ENCODE data around the gene CACNA1C.

CACNA1C gene

GRCh38 chr12:2696136-2696535 is 643.3 kb downstream of the CACNA1C start:
- no peak for DNase-seq (ENCODE audit: low spot score)
- in situ Hi-C loops (cut with MboI; ENCODE audit: low sequenced_read_pairs, unreplicated experiment): no loop called here
- TF ChIP-seq CTCF (IDR thresholded peaks at IDR 0.05; ENCODE audit: borderline replicate concordance, control extremely low read depth, extremely low read depth, insufficient read depth, missing control alignments): no peak

GRCh38 chr12:2697057-2697800 is 644.4 kb downstream of the CACNA1C start:
- DNase-seq (ENCODE audit: low spot score): no peak
- no peak for TF ChIP-seq CTCF (IDR thresholded peaks at IDR 0.05; ENCODE audit: borderline replicate concordance, control extremely low read depth, extremely low read depth, insufficient read depth, missing control alignments)
- in situ Hi-C loops (cut with MboI; ENCODE audit: low sequenced_read_pairs, unreplicated experiment): no loop called here

- DNase-seq (ENCODE audit: low spot score): no peak
- no peak for TF ChIP-seq CTCF (IDR thresholded peaks at IDR 0.05; ENCODE audit: borderline replicate concordance, control extremely low read depth, extremely low read depth, insufficient read depth, missing control alignments)
- in situ Hi-C loops (cut with MboI; ENCODE audit: low sequenced_read_pairs, unreplicated experiment): no loop called here
Observed at GRCh38 chr12:2698566-2698965, 645.8 kb downstream of the CACNA1C start.

GRCh38 chr12:2710701-2711100 is 657.9 kb downstream of the CACNA1C start:
- in situ Hi-C loops (cut with MboI; ENCODE audit: low sequenced_read_pairs, unreplicated experiment): no loop called here
- no peak for TF ChIP-seq CTCF (IDR thresholded peaks at IDR 0.05; ENCODE audit: borderline replicate concordance, control extremely low read depth, extremely low read depth, insufficient read depth, missing control alignments)
- DNase-seq (ENCODE audit: low spot score): no peak

GRCh38 chr12:2719392-2719791 is 666.6 kb downstream of the CACNA1C start:
- no peak for TF ChIP-seq CTCF (IDR thresholded peaks at IDR 0.05; ENCODE audit: borderline replicate concordance, control extremely low read depth, extremely low read depth, insufficient read depth, missing control alignments)
- no peak for DNase-seq (ENCODE audit: low spot score)
- in situ Hi-C loops (cut with MboI; ENCODE audit: low sequenced_read_pairs, unreplicated experiment): no loop called here

- in situ Hi-C loops (cut with MboI; ENCODE audit: low sequenced_read_pairs, unreplicated experiment): no loop called here
- no peak for TF ChIP-seq CTCF (IDR thresholded peaks at IDR 0.05; ENCODE audit: borderline replicate concordance, control extremely low read depth, extremely low read depth, insufficient read depth, missing control alignments)
- DNase-seq (ENCODE audit: low spot score): no peak
Observed at GRCh38 chr12:2722806-2723205, 670.0 kb downstream of the CACNA1C start.
